GM21423 (cell line): ENCODE measurements around the gene DAPP1.

ENCODE experiments used
- ATAC-seq: cut with Tn5 transposase; IDR thresholded peaks from one replicate; pipeline ENCODE4 v1.9.1; 2021; ENCODE audit warnings: mild to moderate bottlenecking, moderate library complexity; ENCODE audit not compliant: unreplicated experiment

Gene DAPP1

DNA sequence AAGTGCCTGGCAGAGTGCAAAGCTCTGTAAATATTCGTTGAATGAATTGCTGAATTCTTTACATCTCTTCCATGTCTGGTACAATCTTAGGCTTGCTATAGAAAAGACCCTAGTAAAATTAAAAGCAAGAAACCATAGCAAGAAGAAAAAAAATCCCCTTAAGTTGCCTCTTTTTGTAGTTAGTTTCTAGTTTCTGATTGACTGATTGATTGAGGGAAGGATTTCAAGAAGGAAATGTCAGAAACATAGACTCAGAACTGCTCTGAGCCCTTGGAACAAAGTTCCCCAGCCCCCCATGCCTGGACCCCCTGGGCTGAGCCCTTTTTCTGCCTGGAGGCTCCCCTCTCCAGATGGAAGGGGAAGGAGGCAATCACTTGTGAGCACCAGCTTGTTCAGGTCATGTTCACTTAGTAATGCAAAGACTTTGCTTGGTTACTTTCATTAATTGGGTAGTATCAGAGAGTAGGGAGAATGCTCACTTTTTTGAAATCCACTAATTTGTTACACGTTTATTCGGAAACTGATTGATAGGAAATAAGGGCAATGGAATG, 35.6 kb downstream of the DAPP1 start:
- ATAC-seq, result no peak

DNA sequence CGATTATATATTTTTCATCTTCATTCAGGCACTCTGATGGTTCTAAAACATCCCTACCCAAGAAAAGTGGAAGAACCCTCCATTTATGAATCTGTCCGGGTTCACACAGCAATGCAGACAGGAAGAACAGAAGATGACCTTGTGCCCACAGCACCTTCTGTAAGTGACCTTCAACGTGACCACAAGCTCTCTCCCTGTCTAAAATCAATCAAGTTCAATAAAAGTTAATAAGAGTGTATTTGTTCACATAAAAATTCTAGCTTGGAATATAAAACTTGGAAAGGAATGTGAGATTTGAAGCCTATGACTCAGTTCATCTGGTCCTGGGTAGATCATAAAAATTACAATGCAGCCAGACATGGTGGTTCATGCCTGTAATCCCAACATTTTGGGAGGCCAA, 36.6 kb downstream of the DAPP1 start:
- no peak for ATAC-seq

DNA sequence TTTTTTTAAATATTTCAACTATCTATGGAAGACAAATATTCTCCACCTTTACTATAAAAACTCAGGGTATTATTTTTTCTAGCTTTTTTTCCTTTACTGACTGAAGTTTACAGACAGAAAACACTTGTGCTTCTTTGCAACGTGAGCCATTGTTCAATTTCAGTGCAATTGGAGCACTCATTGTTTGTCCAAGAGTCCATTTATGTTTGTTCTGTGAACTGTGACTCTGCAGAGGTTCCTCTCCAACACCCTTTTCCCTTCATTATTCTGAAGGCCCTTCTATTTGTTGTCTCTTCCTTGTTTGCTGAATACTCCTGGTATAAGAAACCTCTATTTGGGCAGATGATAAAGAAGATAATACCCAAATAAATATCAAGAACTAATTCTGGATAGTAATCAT, 37.4 kb downstream of the DAPP1 start:
- no peak for ATAC-seq

DNA sequence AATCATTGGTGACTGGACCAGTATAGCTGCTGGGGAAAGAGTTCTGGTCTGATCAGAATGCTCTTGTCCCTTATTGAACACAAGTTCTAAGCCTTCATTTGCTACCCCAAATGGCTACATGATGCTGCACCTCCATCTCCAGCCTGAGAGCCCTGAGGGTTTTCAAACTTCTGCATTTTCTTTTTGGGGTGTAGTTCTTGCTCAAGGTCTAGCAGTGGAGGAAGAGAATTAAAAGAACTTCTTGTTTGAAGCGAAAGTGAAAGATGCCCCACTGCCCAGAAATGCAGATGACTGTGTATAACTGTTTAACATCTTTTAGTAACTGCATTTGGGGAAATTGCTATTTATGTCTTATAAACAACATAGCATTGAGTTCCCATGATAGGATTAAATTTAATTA, 39.1 kb downstream of the DAPP1 start:
- peak; percentile 41 for ATAC-seq

DNA sequence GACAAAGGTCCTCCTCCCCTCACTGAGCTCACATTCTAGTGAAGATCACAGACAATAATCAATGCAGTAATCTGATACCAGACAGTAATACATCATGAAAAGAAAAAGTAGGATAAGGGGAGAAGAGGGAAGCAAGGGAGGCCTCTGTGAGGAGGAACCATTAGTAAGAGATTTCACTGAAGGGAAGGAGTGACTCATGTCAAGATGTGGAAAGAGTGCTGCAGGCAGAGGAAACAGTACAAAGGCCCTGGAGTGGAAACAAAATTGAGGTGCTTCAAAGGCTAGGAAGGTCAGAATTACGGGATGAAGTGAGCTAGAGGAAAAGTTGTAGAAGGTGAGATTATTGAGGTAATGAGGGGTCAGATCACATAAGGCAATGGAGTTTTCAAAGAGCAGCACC, 39.5 kb downstream of the DAPP1 start:
- ATAC-seq, result no peak

DNA sequence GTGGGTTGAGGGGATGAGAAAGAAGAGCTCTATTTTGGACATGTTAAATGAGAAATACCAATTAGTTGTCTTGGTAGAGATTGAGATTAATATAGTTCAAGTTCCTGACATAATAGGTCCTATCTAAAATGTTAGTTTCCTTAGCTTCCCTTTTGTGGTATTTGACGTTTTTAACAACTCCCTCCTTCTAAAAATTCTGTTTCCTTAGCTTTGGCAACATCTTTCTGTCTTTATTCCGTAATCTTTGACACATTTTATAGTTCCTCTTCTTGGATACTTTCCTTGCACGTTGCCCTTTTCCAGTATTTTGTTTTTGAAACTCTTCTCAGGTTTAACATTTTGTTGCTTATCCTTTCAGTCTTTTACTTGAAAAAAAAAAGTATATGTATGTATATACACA, 40.7 kb downstream of the DAPP1 start:
- no peak for ATAC-seq

DNA sequence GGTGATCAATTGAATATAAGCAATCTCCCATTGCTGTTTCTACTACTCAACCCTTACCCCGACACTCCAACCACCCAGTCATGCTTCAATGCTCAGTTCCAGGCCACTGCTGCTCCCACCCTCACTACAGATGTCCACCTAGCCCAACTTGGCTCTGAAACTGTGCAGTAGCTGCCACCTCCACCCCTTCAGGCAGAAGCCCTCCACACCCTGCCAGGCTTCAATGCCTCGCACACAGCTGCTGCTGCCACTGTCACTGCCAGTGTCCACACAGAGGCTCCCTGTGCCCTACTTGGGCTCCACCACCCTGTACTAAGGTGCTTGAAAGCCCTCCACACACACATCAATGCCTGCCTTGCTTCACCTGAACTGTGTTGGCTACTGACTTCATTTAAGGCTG, 43.0 kb downstream of the DAPP1 start:
- ATAC-seq, result peak; percentile 53

DNA sequence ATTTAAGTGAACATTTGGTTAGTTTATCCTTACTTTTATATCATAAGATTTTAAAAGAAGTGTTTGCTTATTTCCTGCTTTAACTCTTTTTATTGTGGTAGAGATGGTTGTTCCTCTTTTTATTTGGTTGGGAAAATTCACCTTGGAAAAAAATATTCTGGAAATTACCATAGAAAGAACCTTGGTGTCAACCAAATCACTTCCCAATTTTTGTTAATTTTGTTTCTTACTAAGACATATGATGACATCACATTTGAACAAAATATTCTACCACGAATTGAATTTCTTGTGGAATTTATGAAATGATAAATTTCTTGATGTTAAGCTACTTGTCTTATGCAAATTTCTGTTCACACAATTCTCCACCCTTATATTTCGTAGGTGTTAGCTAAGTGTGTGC, 43.9 kb downstream of the DAPP1 start:
- ATAC-seq, result no peak

DNA sequence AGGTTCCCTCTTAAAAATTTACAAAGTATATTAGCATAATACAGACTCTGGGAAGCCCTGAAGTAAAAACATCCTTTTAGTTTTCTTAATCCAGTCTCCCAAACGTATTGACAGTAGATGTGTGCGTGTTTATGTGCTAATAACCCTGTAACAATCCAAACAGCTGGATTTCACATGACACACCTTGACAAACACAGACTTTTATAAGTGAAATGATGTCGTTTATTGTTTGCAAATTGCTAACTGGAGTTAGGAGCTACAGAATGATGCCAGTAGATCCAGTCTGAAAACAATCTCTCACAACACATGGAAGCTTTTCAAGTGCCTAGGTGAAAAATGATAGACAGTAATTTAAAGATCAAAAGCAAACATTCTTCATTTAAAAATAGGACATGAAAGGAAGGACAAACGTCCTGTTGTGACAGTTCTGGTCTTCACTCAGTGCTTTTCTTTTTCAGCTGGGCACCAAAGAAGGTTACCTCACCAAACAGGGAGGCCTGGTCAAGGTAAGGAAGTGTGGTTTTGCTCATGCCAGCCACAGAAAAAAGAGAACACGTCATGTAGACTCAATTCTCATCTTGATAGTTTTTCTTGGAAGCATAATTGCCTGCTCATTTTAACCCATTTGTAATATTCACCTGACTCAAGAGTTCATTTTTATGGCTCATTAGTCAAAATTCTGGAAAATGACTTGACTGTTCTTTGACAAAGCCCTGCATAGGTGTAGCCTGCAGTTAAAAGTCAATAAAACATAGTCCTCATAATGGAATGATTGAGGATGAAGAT, 44.7 kb downstream of the DAPP1 start:
- peak; percentile 56 for ATAC-seq

DNA sequence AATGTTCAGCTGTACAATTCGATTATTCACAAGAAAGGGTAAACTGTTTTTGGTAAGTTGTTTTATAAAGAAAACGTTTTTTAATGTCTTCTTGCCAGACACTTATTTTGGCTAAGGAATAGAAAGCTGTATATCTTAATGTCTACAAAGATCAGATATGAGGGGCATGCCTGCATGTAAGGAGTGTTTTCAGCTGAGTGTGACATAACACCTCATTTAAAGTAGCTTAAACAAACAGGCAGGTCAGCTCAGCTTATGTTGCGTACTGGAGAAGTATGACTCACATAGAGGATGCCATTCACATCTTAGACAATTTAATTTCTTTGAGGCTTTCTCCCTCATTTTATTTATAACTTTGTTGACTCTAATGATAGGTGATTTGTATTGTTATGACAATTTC, 47.2 kb downstream of the DAPP1 start:
- ATAC-seq, result no peak

DNA sequence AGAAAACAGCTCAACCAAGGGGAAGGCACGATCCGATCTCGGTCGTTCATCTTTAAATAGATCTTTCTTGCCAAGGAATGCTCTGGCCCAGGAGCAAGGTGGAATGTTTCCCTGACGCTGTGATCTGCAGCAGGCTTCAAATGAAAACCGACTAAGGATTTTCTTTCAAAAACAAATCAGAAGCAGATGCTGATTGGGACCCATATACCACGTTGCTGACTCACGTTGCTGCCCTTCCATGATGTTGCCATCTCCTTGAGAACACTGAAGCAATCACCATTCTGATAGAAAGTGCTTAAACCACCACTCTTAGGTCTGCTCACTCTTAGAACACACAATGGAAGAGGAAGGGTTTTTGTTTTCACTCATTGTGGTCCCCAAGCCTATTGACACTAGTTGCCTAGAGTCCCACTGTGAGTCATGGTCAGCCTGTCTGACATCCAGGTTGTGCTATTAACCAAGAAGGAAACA, 51.5 kb downstream of the DAPP1 start:
- peak; percentile 72 for ATAC-seq

DNA sequence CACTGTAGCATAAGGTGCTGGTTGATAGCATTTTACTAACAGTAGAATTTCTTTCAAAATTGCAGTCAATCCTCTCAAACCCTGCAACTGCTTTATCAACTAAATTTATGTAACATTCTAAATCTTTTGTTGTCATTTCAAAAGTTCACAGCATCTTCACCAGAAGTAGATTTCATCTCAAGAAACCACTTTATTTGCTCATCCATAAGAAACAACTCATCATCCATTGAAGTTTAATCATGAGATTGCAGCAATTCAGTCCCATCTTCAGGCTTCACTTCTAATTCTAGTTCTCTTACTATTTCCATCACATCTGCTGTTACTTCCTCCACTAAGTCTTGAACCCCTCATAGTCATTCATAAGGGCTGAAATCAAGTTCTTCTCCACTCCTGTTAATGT, 55.9 kb downstream of the DAPP1 start:
- no peak for ATAC-seq

DNA sequence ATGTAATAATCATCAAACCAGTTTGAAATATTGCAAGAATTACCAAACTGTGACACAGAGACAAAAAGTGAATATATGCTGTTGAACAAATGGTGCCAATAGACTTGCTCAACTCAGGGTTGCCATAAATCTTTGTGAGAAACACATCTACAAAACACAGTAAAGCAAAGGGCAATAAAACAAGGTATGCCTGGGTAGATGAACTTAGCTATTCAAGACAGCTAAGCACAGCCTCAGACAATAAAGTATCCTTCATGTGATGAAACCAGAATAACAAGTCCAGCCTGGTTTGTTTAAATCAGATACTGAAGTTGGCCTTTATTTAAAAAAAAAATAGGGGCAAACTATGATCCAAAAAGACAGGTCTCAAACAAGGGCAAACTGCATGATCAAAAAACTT, 58.4 kb downstream of the DAPP1 start:
- ATAC-seq, result no peak

DNA sequence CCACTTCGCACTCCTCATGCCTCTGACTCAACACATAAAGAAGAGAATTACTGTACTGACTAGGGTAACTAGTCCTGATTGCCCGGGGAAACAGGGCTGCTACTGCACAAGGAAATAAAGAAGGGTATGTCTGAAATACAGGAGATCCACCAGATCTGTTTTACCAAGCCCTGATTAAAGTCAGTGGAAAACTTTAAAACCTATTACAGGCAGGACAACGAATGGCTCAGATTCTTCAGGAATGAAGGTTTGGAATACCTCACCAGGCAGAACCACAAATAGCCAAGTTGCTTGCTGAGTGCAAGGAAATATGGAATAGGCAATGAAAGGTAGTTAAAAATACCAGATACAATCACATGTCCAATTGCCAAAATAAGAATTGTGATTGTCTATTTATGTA, 60.3 kb downstream of the DAPP1 start:
- ATAC-seq, result no peak

DNA sequence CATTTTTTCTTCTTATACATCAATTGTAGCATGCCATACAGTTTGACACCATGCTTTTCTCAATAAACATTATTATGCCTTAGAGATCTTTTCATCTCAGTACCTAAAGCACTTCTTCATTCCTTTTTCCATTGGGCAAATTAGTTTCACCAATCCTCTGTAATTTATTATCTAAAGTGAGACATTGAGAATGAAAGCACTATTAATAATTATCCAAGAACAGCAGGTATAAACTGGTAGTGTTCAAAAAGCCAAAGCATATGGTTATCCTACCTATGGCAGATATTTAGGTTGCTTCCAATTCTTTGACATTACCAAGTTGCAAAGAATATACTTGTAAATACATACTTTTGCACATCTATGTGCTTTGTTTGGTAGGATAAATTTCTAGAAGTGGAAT, 62.0 kb downstream of the DAPP1 start:
- ATAC-seq, result no peak

DNA sequence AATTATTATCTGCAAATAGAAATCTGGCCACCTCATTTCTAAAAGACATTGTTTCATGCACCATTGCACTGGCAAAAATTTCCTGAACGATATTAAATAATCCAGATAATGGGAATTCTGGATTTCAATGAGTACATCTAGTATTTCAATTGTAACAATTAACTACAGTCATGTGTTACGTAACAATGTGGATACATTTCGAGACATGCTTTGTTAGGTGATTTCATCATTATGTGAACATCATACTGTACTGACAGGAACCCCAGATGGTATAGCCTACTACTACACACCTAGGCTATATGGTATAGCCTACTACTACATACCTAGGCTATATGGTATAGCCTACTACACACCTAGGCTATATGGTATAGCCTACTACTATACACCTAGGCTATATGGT, 62.8 kb downstream of the DAPP1 start:
- ATAC-seq, result no peak

DNA sequence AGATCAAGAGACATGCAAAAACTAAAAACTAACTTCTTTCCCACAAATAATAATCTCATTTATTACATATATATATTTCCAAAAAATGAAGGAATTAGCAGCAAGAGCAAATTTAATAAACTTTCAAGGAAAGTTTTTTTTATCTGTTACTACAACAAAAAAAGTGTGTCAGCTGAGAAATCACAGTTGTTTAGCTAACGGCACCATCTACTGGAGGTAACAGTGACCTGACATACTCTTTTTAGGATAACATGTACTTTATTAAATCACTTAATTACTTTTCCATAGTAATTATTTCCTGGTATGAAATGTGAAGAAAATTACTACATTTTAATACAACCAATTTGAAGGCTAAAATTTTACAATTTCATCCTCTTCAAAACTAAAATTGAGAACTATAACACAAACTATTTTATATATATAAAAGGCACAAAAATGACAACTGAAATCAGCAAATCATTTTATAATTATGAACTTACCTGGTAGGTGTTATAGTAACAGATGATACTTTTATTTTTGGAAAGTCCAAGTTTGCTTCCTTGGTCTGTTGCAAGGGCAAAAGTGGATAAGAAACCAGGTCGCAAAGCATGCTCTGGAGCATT, 68.5 kb downstream of the DAPP1 start:
- peak; percentile 59 for ATAC-seq

DNA sequence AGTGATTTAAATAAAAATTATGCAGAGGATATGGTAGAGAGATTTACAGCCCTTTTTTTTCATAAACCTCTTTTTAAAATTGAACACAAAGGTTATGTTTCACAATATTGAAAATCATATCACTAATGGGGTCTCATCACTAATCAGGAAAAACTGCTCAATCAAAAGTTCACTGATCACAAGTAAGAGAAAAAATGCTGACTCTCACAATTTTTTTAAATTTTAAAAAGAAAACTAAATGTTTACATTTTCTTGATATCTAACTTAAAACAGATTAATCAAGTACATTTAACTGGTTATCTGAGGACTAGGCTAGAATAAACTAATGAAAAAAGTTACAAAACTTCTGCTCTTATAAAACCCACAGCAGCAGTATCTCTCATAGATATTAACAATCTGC, 69.1 kb downstream of the DAPP1 start:
- no peak for ATAC-seq

DNA sequence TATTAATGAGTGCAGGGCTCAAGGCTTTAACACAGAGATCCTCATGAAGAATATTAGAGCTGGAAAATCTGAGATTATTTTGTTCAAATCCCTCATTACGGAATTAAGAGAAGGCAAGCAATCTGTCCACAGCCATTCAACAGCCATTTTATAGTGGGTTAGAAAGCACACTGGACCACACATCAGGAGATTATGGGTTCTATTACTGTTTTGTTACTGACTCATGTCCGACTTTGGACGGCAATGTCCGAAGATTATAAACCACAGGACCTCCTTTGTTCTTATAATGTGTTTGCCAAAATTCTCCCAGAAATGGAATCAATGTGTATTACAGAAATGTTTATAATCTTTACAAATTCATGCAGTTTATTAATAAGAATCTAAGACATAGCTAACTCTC, 69.5 kb downstream of the DAPP1 start:
- ATAC-seq, result no peak

DNA sequence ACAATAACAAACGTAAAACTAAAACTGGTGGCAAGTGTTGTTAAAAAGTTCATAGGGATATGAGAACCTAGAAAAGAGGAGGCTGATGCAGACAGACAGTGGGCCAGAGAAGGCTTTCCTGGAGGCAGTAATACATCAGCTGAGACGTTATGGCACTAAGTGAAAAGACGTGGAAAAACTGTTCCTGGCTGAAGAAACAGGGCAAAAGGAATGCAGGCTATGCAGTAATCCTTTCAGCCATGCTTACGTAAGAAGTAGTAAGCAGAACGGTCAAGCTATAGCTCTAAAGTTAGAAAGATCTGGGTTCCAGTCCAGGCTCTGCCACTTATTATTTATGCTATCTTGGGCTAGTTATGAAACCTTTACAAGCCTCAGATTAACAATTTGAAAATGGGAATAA, 71.2 kb downstream of the DAPP1 start:
- no peak for ATAC-seq

DNA sequence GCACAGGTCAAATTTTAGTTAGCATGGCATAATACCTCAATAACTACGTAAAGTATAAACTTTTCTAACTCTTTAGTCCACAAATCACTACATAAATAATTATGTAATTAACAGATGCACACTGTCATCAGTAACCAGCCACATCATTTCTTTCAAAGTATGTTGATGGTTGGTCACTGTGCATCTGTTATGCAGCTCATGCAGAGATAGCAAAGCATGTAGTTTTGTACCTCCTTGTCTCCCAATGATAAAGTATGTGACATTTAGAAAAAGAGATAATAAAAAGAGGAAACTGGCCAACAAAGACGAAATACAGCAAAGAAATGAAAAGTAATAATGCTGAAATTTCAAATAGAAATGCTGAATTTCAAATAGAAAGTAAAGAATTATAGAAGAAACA, 74.7 kb downstream of the DAPP1 start:
- ATAC-seq, result no peak

DNA sequence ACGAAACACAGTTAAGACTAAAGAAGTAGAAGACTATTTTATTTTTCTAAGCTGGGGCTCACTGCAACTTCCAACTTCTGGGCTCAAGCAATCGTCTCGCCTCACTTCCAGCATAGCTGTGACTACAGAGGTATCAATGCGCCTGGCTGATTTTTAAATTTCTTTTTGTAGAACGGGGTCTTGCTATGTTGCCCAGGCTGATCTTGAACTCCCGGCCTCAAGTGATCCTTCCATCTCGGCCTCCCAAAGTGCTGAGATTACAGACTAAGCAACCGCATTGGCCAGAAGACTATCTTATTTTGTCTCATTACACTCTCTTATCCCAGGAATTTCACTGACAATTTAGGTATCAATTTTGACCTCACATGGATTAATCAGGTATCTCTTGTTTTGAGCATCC, 76.4 kb downstream of the DAPP1 start:
- ATAC-seq, result no peak

DNA sequence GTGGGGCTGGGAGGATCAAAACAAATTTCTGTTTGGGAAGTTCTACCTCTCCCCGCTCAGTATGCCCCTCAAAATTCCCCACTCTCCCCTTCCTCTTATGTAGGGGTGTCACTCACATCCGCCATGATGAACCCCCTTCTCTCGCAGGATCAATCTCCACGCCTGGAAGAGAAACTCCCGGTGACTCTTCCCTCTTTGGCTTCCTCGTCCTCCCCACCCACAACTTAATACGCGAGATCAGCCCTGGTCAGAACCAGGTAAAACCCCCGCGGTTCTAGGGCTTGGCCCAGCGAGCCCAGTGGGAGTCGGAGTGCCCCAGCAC, 77.2 kb downstream of the DAPP1 start:
- no peak for ATAC-seq
